ENCODE results near the gene CDC14B. TPM values are rescaled to one million over a fixed set of nuclear protein-coding genes. Genes with fewer than 3 reads are reported as not detected.
"Not testable (repeated sequence)": the region's sequence is repeated elsewhere in the genome, so short reads cannot be mapped to it uniquely, and the experiment has no call there.

The CDC14B gene
- 10 to 100 TPM in 1 of 5 donors, 1 to 10 TPM in 4; 4.8 to 11.9 (median 7.2) TPM for total RNA-seq
- 10.9 TPM for total RNA-seq (2013)
- total RNA-seq: 0.63 to 24.8 (median 8.8) reads per million in 29 experiments

DNA sequence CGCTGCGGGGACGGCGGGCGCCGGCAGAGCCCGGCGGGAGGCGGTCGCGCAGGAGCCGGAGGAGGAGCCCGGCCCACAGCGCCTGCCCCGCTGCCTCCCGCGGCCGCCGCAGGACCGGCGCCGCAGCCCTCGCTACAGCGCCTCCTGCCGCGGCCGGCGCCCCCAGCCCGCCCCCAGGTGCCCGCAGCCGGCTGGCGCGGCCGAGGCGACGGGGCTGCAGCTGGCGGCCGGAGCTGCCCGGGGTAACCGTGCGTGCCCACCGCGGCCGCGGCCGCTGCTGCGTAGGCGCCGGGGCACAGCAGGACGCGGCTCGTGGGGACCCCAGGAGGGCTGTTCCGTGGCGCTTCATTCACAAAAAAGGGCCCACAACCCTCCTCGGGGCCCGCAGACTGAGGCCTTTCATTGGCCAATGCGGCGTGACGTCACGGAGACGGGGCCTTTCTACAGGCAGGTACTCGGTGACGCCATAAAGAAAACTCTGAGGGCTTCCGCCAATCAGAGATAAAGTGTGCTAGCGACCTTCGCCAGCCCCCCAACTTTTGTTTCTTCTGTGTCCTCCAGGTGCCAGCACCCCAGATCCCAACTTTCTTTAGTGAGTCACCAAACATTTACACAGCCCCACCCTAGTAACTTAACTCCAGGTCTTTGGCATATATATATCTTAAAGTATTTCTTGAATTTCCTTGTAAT, at the start of gene CDC14B:
CDC14B (minus strand) TSS at position 353 of the 690 bp plus-strand sequence. CDS start 465 bp downstream, outside the sequence.
- Histone ChIP-seq H3K4me3 (ENCODE audit: control insufficient read depth in 1 of 2, extremely low read depth in 1 of 2, low read length in 1 of 2) (peak within 1 kb of the TSS; percentile 37 to 46), H3K27ac (ENCODE audit: low read length) (no peak within 1 kb of the TSS), H3K36me3 (ENCODE audit: control insufficient read depth in 2 of 2, extremely low read depth in 1 of 2, insufficient read depth in 1 of 2, low read length in 1 of 2) (no peaks in the 10 kb centered on the region), H3K4me1 (ENCODE audit: control insufficient read depth in 1 of 2, extremely low read depth in 1 of 2, insufficient read depth in 2 of 2, low read length in 2 of 2) (peaks cover 0 to 13% of the 10 kb centered on the region in 2 experiments), H3K9me3 (no peaks in the 10 kb centered on the region), H3K27me3 (replicated peaks in 1 of 2; ENCODE audit: control insufficient read depth in 2 of 2, extremely low read depth in 1 of 2, insufficient read depth in 2 of 2, low read length in 1 of 2) (peaks cover 3 to 51% of the 10 kb centered on the region in 2 experiments)
- peaks cover 48 to 49% of the 10 kb centered on the region in 2 donors for H3K27me3 Mint-ChIP-seq
- DNase-seq (peak; percentile 22 to 76 (median 65)), ATAC-seq (replicated peaks in 1 of 4) (peak; percentile 78 to 90 (median 86))
- ChIA-PET CTCF (no interaction called here), POLR2A (no interaction called here)
- peaks cover 4 to 16% (median 8%) of the 10 kb centered on the region in 3 donors for H3K4me1 Mint-ChIP-seq
- 3% methylated on average over 66 of the region's 66 CpGs for WGBS (ENCODE audit: insufficient coverage)
- no peak within 1 kb of the TSS for H3K27ac Mint-ChIP-seq
- no peaks in the 10 kb centered on the region for H3K36me3 Mint-ChIP-seq
- peak within 1 kb of the TSS; percentile 58 to 73 (median 68) for H3K4me3 Mint-ChIP-seq
- no peaks in the 10 kb centered on the region for H3K9me3 Mint-ChIP-seq

DNA sequence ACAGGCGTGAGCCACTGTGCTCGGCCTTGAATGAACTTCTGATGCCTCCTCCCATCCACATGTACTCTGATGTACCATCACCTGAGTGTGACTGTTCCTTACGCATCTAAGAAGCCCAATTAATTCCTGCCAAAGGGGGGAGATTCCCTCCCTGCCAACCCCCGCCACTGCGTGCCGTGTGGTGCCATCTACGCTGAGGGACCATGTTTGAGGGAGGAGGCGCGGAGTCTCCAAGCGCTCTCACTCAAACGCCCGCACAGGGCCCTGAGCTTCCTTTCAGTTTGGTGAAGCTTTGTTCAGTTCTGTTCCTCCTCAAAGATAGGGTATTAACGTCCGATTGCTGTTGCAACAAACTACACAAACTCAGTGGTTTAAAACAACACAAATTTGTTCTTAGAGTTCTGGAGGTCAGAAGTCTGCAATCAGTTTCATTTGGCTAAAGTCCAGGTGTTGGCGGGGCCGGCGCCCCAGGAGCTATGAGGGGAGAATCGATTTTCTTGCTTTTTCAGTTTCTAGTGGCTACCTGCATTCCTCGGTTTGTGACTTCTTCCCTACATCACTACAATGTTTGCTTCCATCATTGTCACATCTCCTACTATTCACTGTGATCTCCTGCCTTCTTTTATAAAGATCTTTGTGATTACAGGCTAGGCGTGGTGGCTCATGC, 49.4 kb upstream of the CDC14B start:
- no peaks in the 10 kb centered on the region for H3K4me1 Mint-ChIP-seq
- peaks cover 11 to 19% of the 10 kb centered on the region in 2 donors for H3K27me3 Mint-ChIP-seq
- CTCF ChIA-PET: interaction anchor here in 1 of 2 donors (0.7 kb wide), 1 partner anchor 157 kb away, joined by 3 read pairs; no protein-coding TSS in a partner anchor

DNA sequence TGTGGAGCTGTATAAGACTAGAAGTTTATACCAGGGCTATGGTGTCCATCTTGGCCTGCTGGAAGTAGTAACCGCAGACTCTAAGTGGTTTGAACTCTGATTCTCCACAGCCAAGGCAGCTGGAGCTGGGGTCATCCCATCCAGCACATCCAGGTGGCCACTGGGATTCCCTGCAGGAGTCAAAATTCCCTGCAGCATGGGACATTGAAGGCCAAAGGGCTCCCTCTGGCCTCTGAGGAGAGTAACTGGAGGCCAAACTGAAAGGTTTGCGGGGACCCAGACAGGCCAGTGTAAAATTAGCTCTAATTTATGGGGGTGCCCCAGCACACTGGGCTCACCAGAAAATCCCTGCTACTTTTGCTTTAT, 47.7 kb upstream of the CDC14B start:
- H3K36me3 ChIP-seq (ENCODE audit: control insufficient read depth in 2 of 2, extremely low read depth in 1 of 2, insufficient read depth in 1 of 2, low read length in 1 of 2): no peaks in the 10 kb centered on the region
- no peak overlapping the region for H3K4me3 ChIP-seq (ENCODE audit: control insufficient read depth in 1 of 2, extremely low read depth in 1 of 2, low read length in 1 of 2)
- H3K4me3 Mint-ChIP-seq: no peak overlapping the region
- ChIA-PET CTCF (interaction anchor here (0.5 to 2.2 kb wide), 5 partner anchors 22 to 351 kb away, joined by 3 to 16 read pairs (median 5); no protein-coding TSS in a partner anchor), POLR2A (interaction anchor here in 1 of 2 donors (0.9 kb wide), 1 partner anchor 12 kb away, joined by 5 read pairs; the partner anchor contains the start of gene PRXL2C)
- no peaks in the 10 kb centered on the region for H3K9me3 ChIP-seq
- H3K27me3 Mint-ChIP-seq: peaks cover 6 to 19% of the 10 kb centered on the region in 2 donors
- H3K4me1 Mint-ChIP-seq: no peaks in the 10 kb centered on the region
- no peak overlapping the region for H3K27ac Mint-ChIP-seq
- H3K36me3 Mint-ChIP-seq: no peaks in the 10 kb centered on the region
- peaks cover 0 to 14% of the 10 kb centered on the region in 2 experiments for H3K27me3 ChIP-seq (replicated peaks in 1 of 2; ENCODE audit: control insufficient read depth in 2 of 2, extremely low read depth in 1 of 2, insufficient read depth in 2 of 2, low read length in 1 of 2)
- H3K9me3 Mint-ChIP-seq: no peaks in the 10 kb centered on the region
- H3K4me1 ChIP-seq (ENCODE audit: control insufficient read depth in 1 of 2, extremely low read depth in 1 of 2, insufficient read depth in 2 of 2, low read length in 2 of 2): no peaks in the 10 kb centered on the region
- DNase-seq (no peak), ATAC-seq (replicated peaks in 1 of 4) (no peak)
- WGBS (ENCODE audit: insufficient coverage): 81% methylated on average over 2 of the region's 2 CpGs
- H3K27ac ChIP-seq (ENCODE audit: low read length): no peak overlapping the region

More for the DNA sequence above, 49.4 kb upstream of the CDC14B start:
- no peak overlapping the region for H3K27ac Mint-ChIP-seq
- DNase-seq (no peak), ATAC-seq (replicated peaks in 1 of 4) (no peak)
- Histone ChIP-seq H3K27ac (ENCODE audit: low read length) (no peak overlapping the region), H3K27me3 (replicated peaks in 1 of 2; ENCODE audit: control insufficient read depth in 2 of 2, extremely low read depth in 1 of 2, insufficient read depth in 2 of 2, low read length in 1 of 2) (peaks cover 0 to 12% of the 10 kb centered on the region in 2 experiments), H3K4me1 (ENCODE audit: control insufficient read depth in 1 of 2, extremely low read depth in 1 of 2, insufficient read depth in 2 of 2, low read length in 2 of 2) (no peaks in the 10 kb centered on the region), H3K9me3 (no peaks in the 10 kb centered on the region), H3K36me3 (ENCODE audit: control insufficient read depth in 2 of 2, extremely low read depth in 1 of 2, insufficient read depth in 1 of 2, low read length in 1 of 2) (no peaks in the 10 kb centered on the region), H3K4me3 (ENCODE audit: control insufficient read depth in 1 of 2, extremely low read depth in 1 of 2, low read length in 1 of 2) (no peak overlapping the region)
- H3K4me3 Mint-ChIP-seq: no peak overlapping the region
- 94% methylated on average over 6 of the region's 20 CpGs for WGBS (ENCODE audit: insufficient coverage)
- H3K36me3 Mint-ChIP-seq: no peaks in the 10 kb centered on the region
- POLR2A ChIA-PET: no interaction called here
- H3K9me3 Mint-ChIP-seq: no peaks in the 10 kb centered on the region

DNA sequence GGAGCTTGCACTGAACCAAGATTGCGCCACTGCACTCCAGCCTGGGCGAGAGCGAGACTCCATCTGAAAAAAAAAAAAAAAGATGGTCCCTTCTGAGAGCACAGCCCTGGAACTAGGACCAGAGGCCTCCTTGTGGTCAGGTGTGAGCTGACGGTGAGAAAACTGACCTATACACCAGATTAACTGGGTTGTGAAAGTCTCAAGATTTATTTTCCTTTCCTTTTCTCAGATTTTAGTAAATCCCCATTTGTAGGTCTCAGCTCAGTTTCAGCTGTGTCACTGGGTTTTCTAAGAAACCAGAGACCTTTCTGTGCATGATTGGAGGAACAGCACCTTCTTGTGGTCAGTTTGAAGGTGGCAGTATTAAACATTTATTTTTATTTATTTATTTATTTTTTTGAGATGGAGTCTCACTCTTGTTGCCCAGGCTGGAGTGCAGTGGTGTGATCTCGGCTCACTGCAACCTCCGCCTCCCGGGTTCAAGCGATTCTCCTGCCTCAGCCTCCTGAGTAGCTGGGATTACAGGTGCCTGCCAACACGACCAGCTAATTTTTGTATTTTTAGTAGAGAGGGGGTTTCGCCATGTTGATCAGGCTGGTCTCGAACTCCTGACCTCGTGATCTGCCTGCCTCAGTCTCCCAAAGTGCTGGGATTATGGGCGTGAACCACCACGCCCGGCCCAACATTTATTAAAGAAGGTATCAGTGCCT, 47.2 kb upstream of the CDC14B start:
- H3K36me3 Mint-ChIP-seq; H3K4me1 Mint-ChIP-seq; H3K27ac ChIP-seq (ENCODE audit: low read length); H3K36me3 ChIP-seq (ENCODE audit: control insufficient read depth in 2 of 2, extremely low read depth in 1 of 2, insufficient read depth in 1 of 2, low read length in 1 of 2); H3K4me1 ChIP-seq (ENCODE audit: control insufficient read depth in 1 of 2, extremely low read depth in 1 of 2, insufficient read depth in 2 of 2, low read length in 2 of 2); H3K4me3 ChIP-seq (ENCODE audit: control insufficient read depth in 1 of 2, extremely low read depth in 1 of 2, low read length in 1 of 2); H3K4me3 Mint-ChIP-seq; H3K9me3 Mint-ChIP-seq; H3K27ac Mint-ChIP-seq; H3K9me3 ChIP-seq: not testable (repeated sequence)
- WGBS (ENCODE audit: insufficient coverage): 78% methylated on average over 4 of the region's 15 CpGs
- ATAC-seq (replicated peaks in 1 of 4) (peak in 2 of 4 experiments; percentile 28 to 53), DNase-seq (peak in 4 of 35 experiments; percentile 1 to 65 (median 9))
- ChIA-PET POLR2A (interaction anchor here in 1 of 2 donors (0.9 kb wide), 1 partner anchor 12 kb away, joined by 5 read pairs; the partner anchor contains the start of gene PRXL2C), CTCF (interaction anchor here (0.5 to 2.2 kb wide), 8 partner anchors 21 to 938 kb away, joined by 3 to 16 read pairs (median 4); no protein-coding TSS in a partner anchor)
- H3K27me3 ChIP-seq (replicated peaks in 1 of 2; ENCODE audit: control insufficient read depth in 2 of 2, extremely low read depth in 1 of 2, insufficient read depth in 2 of 2, low read length in 1 of 2): peaks cover 0 to 14% of the 10 kb centered on the region in 2 experiments
- H3K27me3 Mint-ChIP-seq: peaks cover 3 to 16% of the 10 kb centered on the region in 2 donors

DNA sequence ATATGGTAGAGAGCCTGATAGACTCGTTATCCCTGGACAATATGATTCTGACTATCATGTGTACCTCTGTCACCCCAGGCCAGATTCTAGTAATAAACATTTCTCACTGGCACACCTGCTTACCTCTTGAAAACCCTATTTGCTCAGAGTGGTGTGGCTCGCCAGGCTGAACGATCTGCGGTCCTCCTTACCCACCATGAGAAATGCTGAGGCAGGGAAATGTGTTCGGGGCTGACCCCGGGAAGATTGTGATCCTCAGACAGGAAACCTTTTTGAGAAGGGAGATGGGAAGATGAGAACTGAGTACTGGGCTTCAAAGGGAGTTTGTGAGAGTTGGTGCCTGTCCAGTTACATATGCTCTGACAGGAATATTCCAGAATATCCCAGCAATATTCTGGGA, 46.1 kb upstream of the CDC14B start:
- CTCF ChIA-PET: interaction anchor here in 1 of 2 donors (0.6 kb wide), 1 partner anchor 939 kb away, joined by 4 read pairs; no protein-coding TSS in a partner anchor
- POLR2A ChIA-PET: interaction anchor here in 1 of 2 donors (0.6 kb wide), 1 partner anchor 618 kb away, joined by 4 read pairs; no protein-coding TSS in a partner anchor
- H3K4me1 Mint-ChIP-seq: no peaks in the 10 kb centered on the region
- Histone ChIP-seq H3K4me1 (ENCODE audit: control insufficient read depth in 1 of 2, extremely low read depth in 1 of 2, insufficient read depth in 2 of 2, low read length in 2 of 2) (no peaks in the 10 kb centered on the region), H3K36me3 (ENCODE audit: control insufficient read depth in 2 of 2, extremely low read depth in 1 of 2, insufficient read depth in 1 of 2, low read length in 1 of 2) (no peaks in the 10 kb centered on the region), H3K9me3 (no peaks in the 10 kb centered on the region), H3K27me3 (replicated peaks in 1 of 2; ENCODE audit: control insufficient read depth in 2 of 2, extremely low read depth in 1 of 2, insufficient read depth in 2 of 2, low read length in 1 of 2) (peaks cover 0 to 14% of the 10 kb centered on the region in 2 experiments), H3K4me3 (ENCODE audit: control insufficient read depth in 1 of 2, extremely low read depth in 1 of 2, low read length in 1 of 2) (no peak overlapping the region), H3K27ac (ENCODE audit: low read length) (no peak overlapping the region)
- no peaks in the 10 kb centered on the region for H3K9me3 Mint-ChIP-seq
- no peak overlapping the region for H3K4me3 Mint-ChIP-seq
- H3K36me3 Mint-ChIP-seq: no peaks in the 10 kb centered on the region
- H3K27me3 Mint-ChIP-seq: peaks cover 0 to 16% of the 10 kb centered on the region in 2 donors
- no peak for DNase-seq
- no peak overlapping the region for H3K27ac Mint-ChIP-seq
- no peak for ATAC-seq (replicated peaks in 1 of 4)
- no CpG with 5 or more reads among the region's 6 CpGs for WGBS (ENCODE audit: insufficient coverage)

Data from T-cell (primary cell).